CD1c-positive myeloid dendritic cell (primary cell): ENCODE measurements around the gene ASIC4.

ENCODE experiments used
- DNase-seq: peaks from one replicate; pipeline ENCODE4 v3.0.0-alpha.2; 2016; ENCODE audit errors: extremely low spot score

The ASIC4 gene

DNA sequence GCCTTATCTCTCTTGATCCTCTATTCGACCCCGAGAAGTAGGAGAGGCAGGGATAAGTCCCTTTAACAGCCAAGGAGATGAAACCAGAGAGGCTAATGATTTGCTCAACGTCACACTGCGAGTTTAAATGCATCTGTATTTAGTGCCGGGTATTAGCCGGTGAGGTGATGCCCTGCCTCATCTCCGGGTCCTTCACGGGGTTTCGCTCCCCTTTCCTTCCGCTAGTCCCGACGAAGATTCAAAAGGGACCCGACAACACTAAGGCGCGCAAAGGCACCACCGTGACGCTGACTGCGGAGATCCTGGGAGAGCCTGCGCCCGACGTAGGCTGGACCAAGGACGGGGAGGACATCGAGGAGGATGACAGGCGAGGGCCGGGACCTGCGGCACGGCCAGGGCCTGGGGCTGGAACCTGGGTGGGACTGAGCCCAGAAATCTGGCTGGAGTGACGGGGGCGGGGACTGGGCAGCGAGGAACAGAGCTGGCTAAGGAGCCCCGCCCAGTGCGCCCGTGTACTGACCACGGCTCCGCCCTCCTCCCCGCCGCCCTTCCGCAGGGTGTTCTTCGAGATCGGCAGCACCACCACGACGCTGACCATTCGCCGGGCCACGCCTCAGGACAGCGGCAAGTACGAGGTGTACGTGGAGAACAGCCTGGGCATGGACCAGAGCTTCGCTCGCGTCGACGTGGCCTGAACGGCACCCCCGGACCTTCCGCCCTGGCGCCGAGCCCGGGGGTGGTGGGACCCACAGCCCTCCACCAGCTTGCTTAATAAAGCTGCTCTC lies 16.6 kb upstream of the ASIC4 start:
- DNase-seq: peak; percentile 84

- DNase-seq: peak; percentile 99
Observed at GRCh38 chr2:219498280-219499057, 15.8 kb upstream of the ASIC4 start, which contains the start of gene GMPPA. GMPPA (plus strand) TSS chr2:219498891; CDS start chr2:219499976, 1,085 bp downstream.

DNA sequence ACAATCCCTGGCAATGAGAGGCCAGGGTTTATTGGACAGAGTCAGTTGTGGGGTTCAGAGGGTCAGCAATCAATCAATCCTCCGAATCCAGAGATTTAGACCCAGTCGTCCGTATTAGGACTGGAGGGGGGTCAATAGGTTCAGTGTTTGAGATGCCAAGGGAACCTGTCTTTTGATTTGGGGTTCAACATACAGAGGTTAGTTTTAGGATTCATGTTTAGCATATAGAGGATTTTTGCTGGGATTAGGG lies 15.3 kb upstream of the ASIC4 start:
- no peak for DNase-seq

DNA sequence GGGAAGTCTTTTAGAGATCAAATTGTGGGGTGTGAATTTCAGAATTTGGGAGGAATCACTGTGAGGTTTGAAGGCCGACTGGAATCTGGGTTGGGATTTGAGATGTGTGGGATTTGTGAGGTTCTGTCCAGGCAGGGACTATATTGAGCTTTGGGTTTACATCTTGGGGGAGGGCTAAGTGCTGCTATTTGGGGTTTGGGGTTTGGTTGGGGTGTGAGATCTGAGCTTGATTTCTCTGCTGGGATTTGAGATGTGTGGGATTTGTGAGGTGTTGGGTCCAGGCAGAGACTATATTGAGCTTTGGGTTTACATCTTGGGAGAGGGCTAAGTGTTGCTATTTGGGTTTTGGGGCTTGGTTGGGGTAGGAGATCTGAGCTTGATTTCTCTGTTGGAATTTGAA lies 14.7 kb upstream of the ASIC4 start:
- DNase-seq: no peak

- no peak for DNase-seq
Observed at GRCh38 chr2:219500135-219500534, 14.1 kb upstream of the ASIC4 start.

- no peak for DNase-seq
Observed at GRCh38 chr2:219501849-219502248, 12.4 kb upstream of the ASIC4 start.

DNA sequence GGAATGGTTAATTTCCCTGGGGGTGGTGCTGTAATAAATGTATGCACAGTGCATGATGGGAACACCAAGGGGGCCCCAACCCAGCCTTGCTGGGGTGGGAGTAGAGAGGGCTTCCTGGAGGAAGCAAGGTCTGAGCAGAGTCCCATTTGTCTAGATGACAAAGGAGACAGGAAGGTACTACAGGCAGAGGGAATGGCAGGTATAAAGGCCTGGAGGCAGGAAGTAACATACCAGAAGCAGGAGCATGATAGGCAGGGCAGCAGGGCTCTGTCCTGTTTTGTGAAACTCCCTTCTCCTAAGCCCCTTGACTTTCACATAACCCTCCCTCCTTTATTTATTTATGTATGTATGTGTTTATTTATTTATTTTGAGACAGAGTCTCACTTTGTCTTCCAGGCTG lies 11.7 kb upstream of the ASIC4 start:
- DNase-seq: no peak

GRCh38 chr2:219505585-219505984 lies 8.7 kb upstream of the ASIC4 start:
- no peak for DNase-seq

- no peak for DNase-seq
Observed at GRCh38 chr2:219506153-219506801, 8.0 kb upstream of the ASIC4 start.

DNA sequence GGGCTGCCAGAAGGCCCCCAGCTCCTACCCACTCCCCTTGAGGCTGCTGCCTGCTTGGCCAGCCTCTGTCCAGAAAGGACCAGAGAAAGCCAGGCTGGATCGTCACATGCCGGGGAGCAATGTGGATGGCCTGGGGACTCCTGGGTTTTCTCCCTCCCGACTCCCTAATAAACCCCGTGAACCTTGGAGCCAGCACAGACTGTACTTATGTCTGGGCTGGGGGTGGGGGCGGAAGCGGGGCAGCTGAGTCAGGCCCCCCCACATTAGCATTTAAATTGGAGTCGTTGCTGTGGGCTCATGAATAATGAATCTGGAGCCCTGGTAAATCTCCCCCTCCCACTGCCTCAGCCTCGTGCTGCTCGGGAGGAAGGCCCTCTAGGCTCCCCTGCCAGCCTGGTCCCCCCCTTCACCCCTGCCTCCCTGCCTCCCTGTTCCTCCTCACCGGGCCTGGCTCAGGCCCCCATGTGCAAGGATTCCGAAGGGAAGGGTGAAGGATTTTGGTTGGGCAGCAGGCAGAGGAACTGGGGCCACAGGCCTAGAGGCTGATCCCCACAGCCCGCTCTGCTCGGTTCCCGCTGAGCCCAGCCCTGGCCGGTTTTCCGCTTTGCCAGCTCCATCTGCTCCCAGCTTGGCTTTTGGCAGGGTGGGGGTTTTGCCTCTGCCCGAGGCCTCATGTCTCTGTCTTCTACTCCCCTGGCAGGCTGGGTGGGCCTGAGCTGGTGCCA lies 7.3 kb upstream of the ASIC4 start:
- no peak for DNase-seq

GRCh38 chr2:219507581-219508443 lies 6.5 kb upstream of the ASIC4 start:
- DNase-seq: no peak

DNA sequence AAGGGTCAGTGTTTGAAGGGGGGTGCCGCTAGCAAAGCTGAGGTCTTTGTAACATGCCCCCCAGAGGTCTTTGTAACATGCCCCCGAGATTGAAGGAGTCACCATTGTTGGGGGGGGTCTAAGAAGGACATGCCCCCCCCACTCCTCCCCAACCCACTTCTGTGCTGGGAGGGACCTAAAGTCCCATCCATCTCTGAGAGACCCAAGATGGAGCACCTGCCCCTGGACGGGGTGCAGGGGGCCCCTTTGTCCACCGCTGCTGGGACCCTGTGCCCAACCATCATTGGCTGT lies 5.9 kb upstream of the ASIC4 start:
- no peak for DNase-seq

DNA sequence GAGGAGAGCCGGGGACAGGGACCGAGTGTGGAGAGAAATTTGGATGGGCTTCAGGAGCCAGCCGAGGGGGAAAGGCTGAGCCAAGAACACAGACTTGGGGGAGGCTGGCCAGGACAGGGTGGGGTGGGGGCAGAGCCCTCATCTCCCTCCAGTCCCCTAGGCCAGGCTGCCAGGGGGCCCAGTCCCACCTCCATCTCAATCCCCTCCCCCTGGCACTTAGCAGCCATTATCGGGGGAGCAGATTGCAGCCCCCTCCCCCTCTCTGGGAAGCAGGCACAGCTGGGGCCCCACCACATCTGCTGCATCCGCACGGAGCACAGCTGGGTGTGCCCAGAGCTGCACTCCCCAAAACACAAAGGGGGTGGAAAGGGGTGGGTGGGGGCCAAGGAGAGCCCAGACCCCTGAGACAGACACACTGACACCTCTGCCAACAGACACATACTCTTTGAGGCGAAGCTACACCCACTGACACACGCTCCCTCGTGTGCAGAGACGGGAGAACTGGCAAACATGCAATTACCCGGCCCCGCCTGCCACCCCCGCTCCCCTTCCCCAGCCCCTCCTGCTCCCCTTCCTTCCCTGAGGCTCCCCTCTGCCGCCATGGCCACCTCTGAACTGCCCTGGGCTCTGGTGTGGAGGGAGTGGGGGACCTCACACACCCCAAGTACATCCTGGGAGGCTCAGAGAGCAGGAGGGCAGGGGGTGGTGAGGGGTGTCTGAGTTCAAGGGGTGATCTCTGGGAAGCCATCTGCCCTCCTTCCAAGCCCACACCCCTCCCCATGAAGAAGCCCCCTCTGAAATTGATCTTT lies 5.1 kb upstream of the ASIC4 start:
- DNase-seq: no peak

GRCh38 chr2:219509780-219510511 lies 4.3 kb upstream of the ASIC4 start:
- peak; percentile 56 for DNase-seq

- no peak for DNase-seq
Observed at GRCh38 chr2:219510512-219511135, 3.7 kb upstream of the ASIC4 start.

DNA sequence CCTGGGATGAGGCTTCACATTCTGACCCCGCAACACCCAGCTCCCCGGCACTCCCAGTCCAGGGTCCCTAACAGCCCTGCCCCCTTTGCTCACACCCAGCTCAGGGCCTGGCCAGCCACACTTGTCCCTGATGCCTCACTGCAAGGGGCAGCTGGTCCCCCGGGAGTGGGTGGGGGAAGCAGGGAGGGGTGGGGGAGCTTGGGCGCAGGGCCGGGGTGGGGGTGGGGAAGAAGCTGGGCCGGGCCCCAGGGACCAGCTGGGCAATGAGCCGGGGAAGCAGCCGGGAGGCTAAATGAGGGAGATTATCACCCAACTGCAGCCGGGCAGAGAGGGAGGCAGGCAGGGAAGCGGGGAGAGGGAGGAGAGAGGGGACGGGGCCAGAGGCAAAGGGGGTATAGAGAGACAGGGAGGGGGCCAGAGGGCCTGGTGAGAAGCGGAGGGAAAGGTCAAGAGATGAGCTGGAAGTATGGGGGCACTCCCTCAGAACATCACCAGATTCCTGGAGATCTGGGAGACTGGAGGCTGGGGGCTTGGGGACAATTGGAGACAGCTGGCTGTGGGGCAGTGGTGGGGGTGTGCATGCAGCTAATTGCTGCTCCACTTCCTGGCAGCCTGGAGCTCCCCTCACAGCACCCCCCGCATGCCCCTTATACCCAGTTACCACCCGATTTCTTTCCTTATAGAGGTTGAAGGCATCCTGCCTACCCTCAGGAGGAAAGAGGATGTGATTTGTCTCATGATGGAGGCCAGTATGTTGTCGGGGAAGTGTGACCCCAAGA lies 2.5 kb upstream of the ASIC4 start:
- DNase-seq: no peak

- no peak for DNase-seq
Observed at GRCh38 chr2:219512524-219513216, 1.6 kb upstream of the ASIC4 start.

GRCh38 chr2:219513787-219514186 lies 495 bp upstream of the ASIC4 start:
- no peak for DNase-seq
